K562 (cell line): ENCODE results near the gene EEF1AKMT1. TPM values are rescaled to one million over a fixed set of nuclear protein-coding genes. Genes with fewer than 3 reads are reported as not detected.

ENCODE experiments used
- ATAC-seq: fragments of 200-7000 bp; cut with Tn5 transposase; 3 replicates; pipeline ENCODE4 v1.9.1; 2020; ENCODE audit warnings: moderate library complexity
- Bru-seq: library from RNA; stranded (reverse); fragments of 400-500 nt; gene quantifications from one replicate; lab custom pipeline; 2021; lab: Mats Ljungman, UMichigan
- BruChase-seq, 2 experiments: library from RNA; stranded (reverse); fragments of 400-500 nt; gene quantifications; one replicate each; lab custom pipeline; 2021; lab: Mats Ljungman, UMichigan
- BruUV-seq: library from RNA; stranded (reverse); fragments of 400-500 nt; replicated peaks from 2 replicates; lab custom pipeline; 2021; lab: Mats Ljungman, UMichigan
- CTCF ChIA-PET: fragments of 300-600 bp; formaldehyde crosslinking; extraction: SDS; loops from one replicate; lab custom pipeline; 2021; ENCODE audit warnings: low intra/inter-chr PET ratio; lab: Yijun Ruan, JAX
- POLR2A ChIA-PET: fragments of 300-600, 350-650 bp; sonication (Branson Sonifier 250); formaldehyde crosslinking; extraction: SDS; loops from one replicate; lab custom pipeline; 2021; ENCODE audit warnings: antibody characterized with exemption, inconsistent platforms; lab: Yijun Ruan, JAX
- DNase-seq, 4 experiments: peaks; one replicate each; pipeline versions ENCODE4 v3.0.0 to v3.0.0-alpha.2; 2011 to 2018; ENCODE audit warnings: low spot score in 3 of 4, mixed read lengths in 3 of 4; ENCODE audit errors: extremely low read depth in 1 of 4
- FAIRE-seq: peaks from 2 replicates; lab custom pipeline; 2011; peaks lifted over from hg19 to GRCh38; lab: Jason Lieb, UNC
- H2AFZ ChIP-seq: 2 replicates; pipeline ENCODE4 v1.6.0; 2011; ENCODE audit warnings: low read depth, low read length, control low read depth, inconsistent platforms
- H3K27ac ChIP-seq: fragments of 200-600 bp; 3 replicates; pipeline ENCODE4 v1.8.0; 2011; ENCODE audit warnings: low read depth, mild to moderate bottlenecking, control low read depth, inconsistent platforms, low read length, moderate library complexity, mixed read lengths; ENCODE audit errors: extremely low read depth
- H3K27me3 ChIP-seq, 2 experiments: fragments of 300-600 bp in 1 of 2; 2 replicates in 1 of 2; 3 replicates in 1 of 2; pipeline versions ENCODE4 v1.6.0 to v1.8.0; 2011; ENCODE audit warnings: inconsistent platforms in 2 of 2, low read length in 2 of 2, mild to moderate bottlenecking in 1 of 2, mixed read lengths in 1 of 2, moderate library complexity in 1 of 2; ENCODE audit not compliant: control insufficient read depth in 2 of 2, insufficient read depth in 2 of 2
- H3K36me3 ChIP-seq: fragments of 300-600 bp; 3 replicates; pipeline ENCODE4 v1.8.0; 2011; ENCODE audit warnings: mild to moderate bottlenecking, low read length, inconsistent platforms; ENCODE audit not compliant: control insufficient read depth, insufficient read depth
- H3K4me1 ChIP-seq, 2 experiments: fragments of 200-600 bp in 1 of 2; replicated peaks in 1 of 2; 2 replicates in 1 of 2; 3 replicates in 1 of 2; pipeline versions ENCODE4 v1.5.1 to v1.8.0; 2011; ENCODE audit warnings: inconsistent platforms in 2 of 2, low read length in 2 of 2, mild to moderate bottlenecking in 1 of 2, mixed read lengths in 1 of 2, moderate library complexity in 1 of 2; ENCODE audit not compliant: control insufficient read depth in 2 of 2, insufficient read depth in 2 of 2
- H3K4me2 ChIP-seq: 2 replicates; pipeline ENCODE4 v1.6.1; 2011; ENCODE audit warnings: low read length, control low read depth, inconsistent platforms, mixed read lengths; ENCODE audit not compliant: insufficient read depth
- H3K4me3 ChIP-seq: fragments of 200-600 bp; sonication (generic), shearing (Covaris generic); 2 replicates; pipeline ENCODE4 v1.5.1; 2016; ENCODE audit warnings: control low read depth, inconsistent platforms
- H3K79me2 ChIP-seq: fragments of 200-600 bp; 3 replicates; pipeline ENCODE4 v1.8.0; 2011; ENCODE audit warnings: low read length, inconsistent platforms; ENCODE audit not compliant: control insufficient read depth, insufficient read depth
- H3K9ac ChIP-seq, 2 experiments: 2 replicates each; pipeline versions ENCODE4 v1.6.0 to v1.6.1; 2011; ENCODE audit warnings: low read depth in 2 of 2, low read length in 2 of 2, control low read depth in 1 of 2, inconsistent platforms in 1 of 2, mild to moderate bottlenecking in 1 of 2, mixed read lengths in 1 of 2; ENCODE audit not compliant: insufficient read depth in 1 of 2
- H3K9me1 ChIP-seq: one replicate; pipeline ENCODE4 v1.6.0; 2011; ENCODE audit warnings: inconsistent platforms, mild to moderate bottlenecking, low read length, moderate library complexity; ENCODE audit not compliant: control insufficient read depth, insufficient read depth
- H3K9me3 ChIP-seq: replicated peaks from 2 replicates; pipeline ENCODE4 v1.5.1; 2011; ENCODE audit warnings: low read depth, low read length, inconsistent platforms; ENCODE audit not compliant: control insufficient read depth, insufficient read depth
- H4K20me1 ChIP-seq: replicated peaks from 2 replicates; pipeline ENCODE4 v1.6.1; 2011; ENCODE audit warnings: low read length, inconsistent platforms, mixed read lengths; ENCODE audit not compliant: control insufficient read depth, insufficient read depth
- FOXA1 ChIP-seq: fragments of 450-650 bp; IDR thresholded peaks from 2 replicates; pipeline ENCODE4 v1.6.1; 2016; ENCODE audit warnings: mild to moderate bottlenecking, borderline replicate concordance
- MYC ChIP-seq, 2 experiments: fragments of 250-450 bp in 1 of 2; sonication (Bioruptor Pico) in 1 of 2; IDR thresholded peaks; 2 replicates each; pipeline versions ENCODE4 v1.5.1 to v1.6.1; 2012 to 2021; ENCODE audit warnings: low read depth in 2 of 2, borderline replicate concordance in 1 of 2, improper control_type of control experiment in 1 of 2, low read length in 1 of 2, mild to moderate bottlenecking in 1 of 2, moderate library complexity in 1 of 2
- SREBF2 ChIP-seq: sonication (generic); formaldehyde crosslinking; IDR thresholded peaks from 2 replicates; pipeline ENCODE4 v1.4.0; 2020; ENCODE audit warnings: mild to moderate bottlenecking, missing genetic modification reagents
- SRSF1 ChIP-seq: fragments of 200-400 bp; formaldehyde crosslinking; IDR thresholded peaks from 2 replicates; pipeline ENCODE4 v1.6.1; 2017; ENCODE audit warnings: mild to moderate bottlenecking, low read depth, low read length, moderate library complexity
- SRSF7 ChIP-seq: fragments of 200-400 bp; formaldehyde crosslinking; optimal IDR thresholded peaks from 2 replicates; pipeline ENCODE3; 2017; ENCODE audit warnings: mild to moderate bottlenecking, low read depth, low read length
- TBP ChIP-seq: optimal IDR thresholded peaks from 2 replicates; pipeline ENCODE3; 2011; ENCODE audit warnings: low read depth, low read length, improper control_type of control experiment
- ZC3H4 ChIP-seq: sonication (generic); formaldehyde crosslinking; IDR thresholded peaks from 2 replicates; pipeline ENCODE4 v1.9.0; 2021; ENCODE audit warnings: missing genetic modification reagents, borderline replicate concordance
- ZNF668 ChIP-seq: fragments of 250-450 bp; sonication (Bioruptor Pico); IDR thresholded peaks from 2 replicates; pipeline ENCODE4 v1.8.0; 2022; ENCODE audit warnings: mild to moderate bottlenecking, inconsistent platforms
- ZNF79 ChIP-seq: fragments of 250-450 bp; sonication (Bioruptor Pico); IDR thresholded peaks from 2 replicates; pipeline ENCODE4 v1.4.0; 2020; ENCODE audit warnings: low read depth, mild to moderate bottlenecking, moderate library complexity
- WGBS: fragments of 100-300 bp; shearing (Covaris generic); methylation state at CpG from one replicate; pipeline ENCODE4 v1.1.6; 2016; ENCODE audit warnings: low coverage, mixed read lengths; ENCODE audit not compliant: insufficient coverage; ENCODE audit errors: missing lambda C conversion rate; 5-methylcytosine and 5-hydroxymethylcytosine counted together
- in situ Hi-C: fragments of 300-500 bp; cut with MboI; formaldehyde crosslinking; loops from 4 replicates; pipeline ENCODE4 v1.15.0; 2018; ENCODE audit warnings: inconsistent platforms, mixed read lengths
- intact Hi-C: fragments of 100-400 bp; cut with micrococcal nuclease; formaldehyde crosslinking; loops from 2 replicates; pipeline ENCODE4 v1.14.2; 2022
- long read RNA-seq, 3 experiments: library from polyadenylated mRNA in 2 of 3; library from RNA in 1 of 3; unstranded in 2 of 3; stranded (forward) in 1 of 3; transcript quantifications; one replicate each; pipeline ENCODE4 v2.0.0, GENCODE V29; 2019 to 2022
- polyA minus RNA-seq, 3 experiments: library from RNA; depleted of rRNA, polyadenylated mRNA; stranded (reverse); fragments of >200 nt; gene quantifications; 2 replicates each; pipeline ENCODE4 v1.2.3, GENCODE V29; 2011
- polyA plus RNA-seq, 8 experiments: library from polyadenylated mRNA; depleted of rRNA in 4 of 8; stranded (reverse) in 5 of 8; unstranded in 3 of 8; fragments of >200 nt; fragmentation: Nextera tagmentation in 2 of 8; fragmentation: Illumina TruSeq in 1 of 8; extraction: Ambion mirVana in 2 of 8; extraction: Trizol in 1 of 8; gene quantifications; 2 replicates each; pipeline versions ENCODE4 v1.2.1 to v1.2.3, GENCODE V29; 2011 to 2014; ENCODE audit warnings: inconsistent platforms in 1 of 8, missing spikeins in 1 of 8
- total RNA-seq, 7 experiments: library from RNA; depleted of rRNA in 6 of 7; stranded (reverse); fragments of >200 nt in 6 of 7; fragmentation: Illumina TruSeq in 2 of 7; extraction: Trizol in 2 of 7; gene quantifications; 2 replicates each; pipeline versions ENCODE4 v1.2.1 to v1.2.3, GENCODE V29; 2011 to 2021; ENCODE audit warnings: low replicate concordance in 1 of 7
- TF ChIP-seq, protein P1 (sequence below): fragments of 250-450 bp; sonication (Bioruptor Pico); IDR thresholded peaks from 2 replicates; pipeline ENCODE4 v1.4.0; 2020; ENCODE audit warnings: mild to moderate bottlenecking, moderate library complexity

The EEF1AKMT1 gene
- total RNA-seq (2011; cell fraction: chromatin; rRNA removed; ENCODE audit: low replicate concordance): 5.7 and 13.4 TPM in 2 replicates
- total RNA-seq (2011; cell fraction: nucleolus; rRNA removed): 1.8 and 3.7 TPM in 2 replicates
- 6.1 and 6.9 TPM in 2 replicates for total RNA-seq (2011; cell fraction: nucleoplasm; rRNA removed)
- total RNA-seq (2014; rRNA removed) (5.3 and 6.4 TPM in 2 replicates), total RNA-seq (2014; rRNA removed; fragmentation: Illumina TruSeq; extraction: Trizol) (8.9 and 9.0 TPM in 2 replicates), total RNA-seq (2015; rRNA removed; fragmentation: Illumina TruSeq; extraction: Trizol) (6.0 and 6.7 TPM in 2 replicates), total RNA-seq (2021) (6.0 and 7.0 TPM in 2 replicates), polyA plus RNA-seq (2011; rRNA removed) (9.7 and 10.7 TPM in 2 replicates), polyA plus RNA-seq (2014; fragmentation: Illumina TruSeq; extraction: Trizol) (7.0 and 7.9 TPM in 2 replicates), polyA plus RNA-seq (2014; fragmentation: Nextera tagmentation; extraction: Ambion mirVana) (10 to 100 TPM; 34.8 to 36.3 TPM), polyA plus RNA-seq (2014; rRNA removed) (6.1 and 8.9 TPM in 2 replicates), polyA minus RNA-seq (2011; rRNA and poly(A)+ RNA removed) (12.3 and 13.6 TPM in 2 replicates), Bru-seq, nascent RNA (percentile 64 among the genes with signal in this experiment), BruChase-seq, experiment 1, labeled RNA remaining after a 2-hour chase (percentile 58 among the genes with signal in this experiment), BruChase-seq, experiment 2, labeled RNA remaining after a 6-hour chase (percentile 56 among the genes with signal in this experiment)
- 3.2 and 8.2 TPM in 2 replicates for polyA plus RNA-seq (2011; cell fraction: cytosol; rRNA removed)
- polyA plus RNA-seq (2011; cell fraction: nucleus; rRNA removed): 1.6 and 4.9 TPM in 2 replicates
- polyA plus RNA-seq (2012): 5.3 and 12.0 TPM in 2 replicates
- 4.6 and 5.3 TPM in 2 replicates for polyA minus RNA-seq (2011; cell fraction: cytosol; rRNA and poly(A)+ RNA removed)
- polyA minus RNA-seq (2011; cell fraction: nucleus; rRNA and poly(A)+ RNA removed): 3.8 and 5.6 TPM in 2 replicates
- long read RNA-seq, experiment 1, transcript EEF1AKMT1-202 (5 exons, 1,042 nt): major isoform, 10 of 33 reads
- long read RNA-seq, experiment 1, partial matches to known transcripts: 21 of 33 reads
- long read RNA-seq, experiment 1, other reads (novel, unspliced or antisense): 2 of 33 reads
- long read RNA-seq, experiment 2, partial matches to known transcripts: 1 of 10 reads
- long read RNA-seq, experiment 2, other reads (novel, unspliced or antisense): 7 of 10 reads
- long read RNA-seq, experiment 3, transcript EEF1AKMT1-202 (5 exons, 1,042 nt): major isoform, 5 of 12 reads
- long read RNA-seq, experiment 3, partial matches to known transcripts: 0 of 12 reads
- long read RNA-seq, experiment 3, other reads (novel, unspliced or antisense): 7 of 12 reads

GRCh38 chr13:20773194-20774080 is at the start of gene EEF1AKMT1:
TSS of gene EEF1AKMT1 (minus strand) at chr13:20773961. CDS start at chr13:20757598, 16,363 bp downstream.
- FAIRE-seq (peak; percentile 90), DNase-seq (peak; percentile 85 to 92 (median 88)), ATAC-seq (peak; percentile 95)
- Histone ChIP-seq H3K4me2 (peak within 1 kb of the TSS; percentile 88), H4K20me1 (no peaks in the 10 kb centered on the region), H3K79me2 (peaks cover 25% of the 10 kb centered on the region), H3K27me3 (no peaks in the 10 kb centered on the region), H2AFZ (peak within 1 kb of the TSS; percentile 90), H3K4me3 (peak within 1 kb of the TSS; percentile 60), H3K27ac (peak within 1 kb of the TSS; percentile 95), H3K9me3 (0 out of 2 replicates have a peak, but pooled peaks cover 3% of the 10 kb centered on the region), H3K9ac (peak within 1 kb of the TSS; percentile 92 to 94), H3K36me3 (peaks cover 24% of the 10 kb centered on the region; the same call in 2 of the 3 replicates), H3K4me1 (peaks cover 5 to 13% of the 10 kb centered on the region in 2 experiments; a peak in 3 of 5 replicates), H3K9me1 (no peaks in the 10 kb centered on the region)
- ChIA-PET POLR2A (interaction anchor here (0.6 to 1.6 kb wide), 3 partner anchors 11 to 159 kb away, joined by 3 to 6 read pairs (median 3); no protein-coding TSS in a partner anchor), CTCF (no interaction called here)
- BruUV-seq: TSS peak; percentile 76
- in situ Hi-C loops (no loop called here), intact Hi-C loops (loop anchor here (5.0 kb wide), 1 partner anchor 61 kb away; no protein-coding TSS in a partner anchor)
- under 1% methylated on average over 44 of the region's 72 CpGs for WGBS
- TF ChIP-seq SREBF2 (CRISPR knock-in tag): no peak
- TF ChIP-seq FOXA1: no peak
- TF ChIP-seq TBP: peak; percentile 58
- TF ChIP-seq ZNF668 (CRISPR knock-in tag): no peak
- no peak for TF ChIP-seq SRSF1
- no peak for TF ChIP-seq ZC3H4 (CRISPR knock-in tag)
- TF ChIP-seq ZNF79 (CRISPR knock-in tag): no peak
- TF ChIP-seq, protein P1, sequence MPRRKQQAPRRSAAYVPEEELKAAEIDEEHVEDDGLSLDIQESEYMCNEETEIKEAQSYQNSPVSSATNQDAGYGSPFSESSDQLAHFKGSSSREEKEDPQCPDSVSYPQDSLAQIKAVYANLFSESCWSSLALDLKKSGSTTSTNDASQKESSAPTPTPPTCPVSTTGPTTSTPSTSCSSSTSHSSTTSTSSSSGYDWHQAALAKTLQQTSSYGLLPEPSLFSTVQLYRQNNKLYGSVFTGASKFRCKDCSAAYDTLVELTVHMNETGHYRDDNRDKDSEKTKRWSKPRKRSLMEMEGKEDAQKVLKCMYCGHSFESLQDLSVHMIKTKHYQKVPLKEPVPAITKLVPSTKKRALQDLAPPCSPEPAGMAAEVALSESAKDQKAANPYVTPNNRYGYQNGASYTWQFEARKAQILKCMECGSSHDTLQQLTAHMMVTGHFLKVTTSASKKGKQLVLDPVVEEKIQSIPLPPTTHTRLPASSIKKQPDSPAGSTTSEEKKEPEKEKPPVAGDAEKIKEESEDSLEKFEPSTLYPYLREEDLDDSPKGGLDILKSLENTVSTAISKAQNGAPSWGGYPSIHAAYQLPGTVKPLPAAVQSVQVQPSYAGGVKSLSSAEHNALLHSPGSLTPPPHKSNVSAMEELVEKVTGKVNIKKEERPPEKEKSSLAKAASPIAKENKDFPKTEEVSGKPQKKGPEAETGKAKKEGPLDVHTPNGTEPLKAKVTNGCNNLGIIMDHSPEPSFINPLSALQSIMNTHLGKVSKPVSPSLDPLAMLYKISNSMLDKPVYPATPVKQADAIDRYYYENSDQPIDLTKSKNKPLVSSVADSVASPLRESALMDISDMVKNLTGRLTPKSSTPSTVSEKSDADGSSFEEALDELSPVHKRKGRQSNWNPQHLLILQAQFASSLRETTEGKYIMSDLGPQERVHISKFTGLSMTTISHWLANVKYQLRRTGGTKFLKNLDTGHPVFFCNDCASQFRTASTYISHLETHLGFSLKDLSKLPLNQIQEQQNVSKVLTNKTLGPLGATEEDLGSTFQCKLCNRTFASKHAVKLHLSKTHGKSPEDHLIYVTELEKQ: no peak
- TF ChIP-seq MYC (IDR thresholded peaks at IDR 0.05; ENCODE audit: low read depth, low read length): 0 out of 2 replicates have a peak, but pooled peaks have one; percentile 1
- TF ChIP-seq MYC (CRISPR knock-in tag; IDR thresholded peaks at IDR 0.05; ENCODE audit: borderline replicate concordance, low read depth): peak; percentile 80
- no peak for TF ChIP-seq SRSF7
